GM19463 (cell line): ENCODE measurements around the gene HS3ST4.

ENCODE experiments used
- ATAC-seq: cut with Tn5 transposase; IDR thresholded peaks from one replicate; pipeline ENCODE4 v1.9.1; 2021; ENCODE audit warnings: mild to moderate bottlenecking, moderate library complexity; ENCODE audit not compliant: unreplicated experiment

Gene HS3ST4

GRCh38 chr16:25886598-25886997 lies 194.8 kb downstream of the HS3ST4 start:
- no peak for ATAC-seq

GRCh38 chr16:25888868-25889267 lies 197.1 kb downstream of the HS3ST4 start:
- no peak for ATAC-seq

GRCh38 chr16:25893332-25893731 lies 201.6 kb downstream of the HS3ST4 start:
- no peak for ATAC-seq

GRCh38 chr16:25894093-25894492 lies 202.3 kb downstream of the HS3ST4 start:
- no peak for ATAC-seq

GRCh38 chr16:25895380-25895779 lies 203.6 kb downstream of the HS3ST4 start:
- no peak for ATAC-seq

GRCh38 chr16:25896411-25896810 lies 204.7 kb downstream of the HS3ST4 start:
- no peak for ATAC-seq

- no peak for ATAC-seq
These were observed 205.9 kb downstream of the HS3ST4 start for GRCh38 chr16:25897702-25898101.

GRCh38 chr16:25905810-25906209 lies 214.1 kb downstream of the HS3ST4 start:
- ATAC-seq = no peak

GRCh38 chr16:25910971-25911370 lies 219.2 kb downstream of the HS3ST4 start:
- no peak for ATAC-seq

GRCh38 chr16:25912321-25912720 lies 220.6 kb downstream of the HS3ST4 start:
- ATAC-seq = no peak

GRCh38 chr16:25914357-25914962 lies 222.7 kb downstream of the HS3ST4 start:
- no peak for ATAC-seq

GRCh38 chr16:25916037-25916436 lies 224.3 kb downstream of the HS3ST4 start:
- ATAC-seq = no peak

GRCh38 chr16:25922438-25922837 lies 230.7 kb downstream of the HS3ST4 start:
- ATAC-seq = no peak

- ATAC-seq = no peak
These were observed 233.7 kb downstream of the HS3ST4 start for GRCh38 chr16:25925421-25925820.

GRCh38 chr16:25931473-25932035 lies 239.8 kb downstream of the HS3ST4 start:
- no peak for ATAC-seq

GRCh38 chr16:25941800-25942499 lies 250.2 kb downstream of the HS3ST4 start:
- ATAC-seq = no peak

GRCh38 chr16:25950586-25951281 lies 259.0 kb downstream of the HS3ST4 start:
- no peak for ATAC-seq

- no peak for ATAC-seq
These were observed 260.2 kb downstream of the HS3ST4 start for GRCh38 chr16:25951999-25952398.

GRCh38 chr16:25952983-25953382 lies 261.2 kb downstream of the HS3ST4 start:
- no peak for ATAC-seq

GRCh38 chr16:25957707-25958106 lies 265.9 kb downstream of the HS3ST4 start:
- no peak for ATAC-seq

GRCh38 chr16:25959221-25959620 lies 267.5 kb downstream of the HS3ST4 start:
- no peak for ATAC-seq
